GM23248 (cell line): ENCODE results near the gene DLST. TPM values are rescaled to one million over a fixed set of nuclear protein-coding genes. Genes with fewer than 3 reads are reported as not detected.

Experiments used
- DNase-seq: peaks from one replicate; pipeline ENCODE4 v3.0.0-alpha.2; 2015
- H2AFZ ChIP-seq: fragments of 200-600 bp; sonication (generic); 2 replicates; pipeline ENCODE4 v1.6.1; 2016; ENCODE audit warnings: antibody characterized with exemption
- H3F3A ChIP-seq: fragments of 200-600 bp; sonication (generic); 2 replicates; pipeline ENCODE4 v1.6.1; 2016; ENCODE audit warnings: mild to moderate bottlenecking, antibody characterized with exemption, mixed run types; ENCODE audit not compliant: insufficient read depth
- H3K27ac ChIP-seq: fragments of 200-600 bp; sonication (generic); 2 replicates; pipeline ENCODE4 v1.5.1; 2016; ENCODE audit warnings: mild to moderate bottlenecking
- H3K27me3 ChIP-seq: fragments of 200-600 bp; sonication (generic); replicated peaks from 2 replicates; pipeline ENCODE4 v1.6.1; 2016; ENCODE audit warnings: mild to moderate bottlenecking; ENCODE audit not compliant: insufficient read depth
- H3K36me3 ChIP-seq: fragments of 200-600 bp; sonication (generic); 2 replicates; pipeline ENCODE4 v1.6.1; 2016; ENCODE audit warnings: low read depth, mild to moderate bottlenecking
- H3K4me1 ChIP-seq: fragments of 200-600 bp; sonication (generic); 2 replicates; pipeline ENCODE4 v1.6.1; 2016; ENCODE audit warnings: mild to moderate bottlenecking; ENCODE audit not compliant: insufficient read depth
- H3K4me2 ChIP-seq: fragments of 200-600 bp; sonication (generic); one replicate; pipeline ENCODE4 v1.6.1; 2016; ENCODE audit warnings: mild to moderate bottlenecking; ENCODE audit not compliant: unreplicated experiment
- H3K4me3 ChIP-seq: fragments of 200-600 bp; sonication (generic); 2 replicates; pipeline ENCODE4 v1.5.1; 2016; ENCODE audit warnings: mild to moderate bottlenecking
- H3K79me2 ChIP-seq: fragments of 200-600 bp; sonication (generic); 2 replicates; pipeline ENCODE4 v1.6.1; 2016; ENCODE audit warnings: mild to moderate bottlenecking; ENCODE audit not compliant: insufficient read depth
- H3K9ac ChIP-seq: fragments of 200-600 bp; sonication (generic); 2 replicates; pipeline ENCODE4 v1.6.1; 2016; ENCODE audit warnings: mild to moderate bottlenecking
- H3K9me2 ChIP-seq: fragments of 200-600 bp; sonication (generic); 2 replicates; pipeline ENCODE4 v1.6.1; 2016; ENCODE audit warnings: mixed run types, mild to moderate bottlenecking, moderate library complexity; ENCODE audit not compliant: insufficient read depth
- H3K9me3 ChIP-seq: fragments of 200-600 bp; sonication (generic); one replicate; pipeline ENCODE4 v1.6.1; 2017; ENCODE audit warnings: low read depth
- H4K20me1 ChIP-seq: fragments of 200-600 bp; sonication (generic); 2 replicates; pipeline ENCODE4 v1.6.0; 2016; ENCODE audit not compliant: insufficient read depth
- EZH2 ChIP-seq: fragments of 200-600 bp; sonication (generic); IDR thresholded peaks from 2 replicates; pipeline ENCODE4 v1.6.1; 2018; ENCODE audit warnings: antibody characterized with exemption, mild to moderate bottlenecking; ENCODE audit not compliant: insufficient read depth, poor library complexity, severe bottlenecking
- EZH2phosphoT487 ChIP-seq: fragments of 200-600 bp; sonication (generic); IDR thresholded peaks from 2 replicates; pipeline ENCODE4 v1.6.1; 2018; ENCODE audit warnings: antibody characterized with exemption, moderate library complexity, mild to moderate bottlenecking, low read depth; ENCODE audit not compliant: insufficient read depth
- WGBS, 2 experiments: methylation state at CpG; one replicate each; pipeline ENCODE4 v1.1.6; 2015 to 2017; ENCODE audit warnings: low lambda C conversion rate in 2 of 2, low coverage in 1 of 2; ENCODE audit errors: missing lambda C conversion rate in 2 of 2; 5-methylcytosine and 5-hydroxymethylcytosine counted together
- in situ Hi-C: fragments of 300-500 bp; cut with MboI; formaldehyde crosslinking; loops from 2 replicates; pipeline ENCODE4 v1.15.0; 2020
- polyA plus RNA-seq: library from polyadenylated mRNA; unstranded; fragments of >200 nt; fragmentation: Nextera tagmentation; extraction: Ambion mirVana; gene quantifications from 2 replicates; pipeline ENCODE4 v1.2.1, GENCODE V29; 2016
- total RNA-seq: library from RNA; depleted of rRNA; stranded (reverse); fragments of >200 nt; shearing (Covaris generic); gene quantifications from 2 replicates; pipeline ENCODE4 v1.2.3, GENCODE V29; 2014; rRNA removed

Gene DLST
- total RNA-seq: 60.8 and 88.1 TPM in 2 replicates
- polyA plus RNA-seq: 11.8 and 12.4 TPM in 2 replicates

GRCh38 chr14:74881431-74882102 lies at the start of gene DLST:
TSS of gene DLST (plus strand) at chr14:74881916. CDS start at chr14:74881954, 38 bp downstream.
- peak within 1 kb of the TSS; percentile 93 for H3K4me3 ChIP-seq
- peak within 1 kb of the TSS; percentile 98 for H2AFZ ChIP-seq
- H3K9me3 ChIP-seq: no peaks in the 10 kb centered on the region
- peak; percentile 93 for DNase-seq
- peaks cover 42% of the 10 kb centered on the region for H3K79me2 ChIP-seq
- in situ Hi-C loops: no loop called here
- peaks cover 15% of the 10 kb centered on the region; the same call in 1 of the 2 replicates for H4K20me1 ChIP-seq
- H3K9ac ChIP-seq: peak within 1 kb of the TSS; percentile 98
- peak within 1 kb of the TSS; percentile 96 for H3K4me2 ChIP-seq
- WGBS, 2 experiments: 1% methylated on average over 38 to 44 of the region's 53 CpGs
- no peaks in the 10 kb centered on the region for H3K27me3 ChIP-seq
- H3K4me1 ChIP-seq: peaks cover 30% of the 10 kb centered on the region
- H3F3A ChIP-seq: peaks cover 39% of the 10 kb centered on the region
- no peak for TF ChIP-seq EZH2
- TF ChIP-seq EZH2phosphoT487: no peak
- no peaks in the 10 kb centered on the region for H3K36me3 ChIP-seq
- H3K9me2 ChIP-seq: no peaks in the 10 kb centered on the region
- peak within 1 kb of the TSS; percentile 96 for H3K27ac ChIP-seq

DNA sequence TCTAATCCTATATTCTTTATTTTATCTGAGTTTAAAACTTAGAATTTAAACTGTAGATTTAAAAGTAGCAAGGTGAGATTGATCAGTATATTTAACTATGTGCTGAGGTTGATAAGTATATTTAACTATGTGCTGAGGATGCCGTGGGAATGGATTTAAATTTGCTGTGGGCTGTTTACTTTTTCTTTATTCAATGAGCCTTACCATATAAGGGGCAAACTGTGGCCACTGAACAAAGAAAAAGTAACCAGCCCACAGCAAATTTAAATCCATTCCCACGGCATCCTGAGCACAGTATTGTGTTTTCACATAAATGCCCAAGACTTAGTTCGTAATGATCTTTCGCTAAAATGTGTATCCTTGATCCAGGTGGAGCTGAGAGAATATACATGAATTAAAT lies 48.9 kb upstream of the DLST start:
- no peaks in the 10 kb centered on the region for H4K20me1 ChIP-seq
- in situ Hi-C loops: no loop called here
- no peaks in the 10 kb centered on the region for H3K9me3 ChIP-seq
- H3F3A ChIP-seq: peaks cover 27% of the 10 kb centered on the region
- TF ChIP-seq EZH2phosphoT487: no peak
- no peak for TF ChIP-seq EZH2
- H3K27me3 ChIP-seq: no peaks in the 10 kb centered on the region
- WGBS, 2 experiments: 95 to 96% methylated on average over 4 of the region's 4 CpGs
- H3K4me2 ChIP-seq: no peak overlapping the region
- no peaks in the 10 kb centered on the region; the same call in 1 of the 2 replicates for H3K79me2 ChIP-seq
- H3K27ac ChIP-seq: no peak overlapping the region
- H3K36me3 ChIP-seq: peaks cover 34% of the 10 kb centered on the region
- peaks cover 21% of the 10 kb centered on the region for H3K4me1 ChIP-seq
- no peak overlapping the region for H3K9ac ChIP-seq
- no peak overlapping the region for H2AFZ ChIP-seq
- H3K4me3 ChIP-seq: no peak overlapping the region
- no peaks in the 10 kb centered on the region for H3K9me2 ChIP-seq
- DNase-seq: no peak

- Histone ChIP-seq H3K9me3 (no peaks in the 10 kb centered on the region), H3F3A (peaks cover 27% of the 10 kb centered on the region), H2AFZ (no peak overlapping the region), H3K4me1 (peaks cover 18% of the 10 kb centered on the region), H3K36me3 (peaks cover 29% of the 10 kb centered on the region), H3K27me3 (no peaks in the 10 kb centered on the region), H3K27ac (no peak overlapping the region; the same call in 1 of the 2 replicates), H3K9ac (no peak overlapping the region), H3K79me2 (no peaks in the 10 kb centered on the region), H3K9me2 (no peaks in the 10 kb centered on the region), H4K20me1 (no peaks in the 10 kb centered on the region), H3K4me3 (no peak overlapping the region), H3K4me2 (no peak overlapping the region)
- in situ Hi-C loops: no loop called here
- WGBS, 2 experiments: 75 to 78% methylated on average over 5 of the region's 5 CpGs
- DNase-seq: peak; percentile 18
- TF ChIP-seq EZH2: no peak
- no peak for TF ChIP-seq EZH2phosphoT487
These were observed 46.9 kb upstream of the DLST start for GRCh38 chr14:74834692-74835392.

- Histone ChIP-seq H3F3A (peaks cover 27% of the 10 kb centered on the region), H3K36me3 (peaks cover 20% of the 10 kb centered on the region), H3K4me3 (no peak overlapping the region), H3K4me2 (peak overlapping the region; percentile 10), H3K9me3 (no peaks in the 10 kb centered on the region), H3K27ac (no peak overlapping the region), H3K9me2 (no peaks in the 10 kb centered on the region), H3K79me2 (no peaks in the 10 kb centered on the region), H2AFZ (no peak overlapping the region), H3K4me1 (peaks cover 18% of the 10 kb centered on the region), H3K9ac (no peak overlapping the region), H3K27me3 (no peaks in the 10 kb centered on the region), H4K20me1 (no peaks in the 10 kb centered on the region)
- WGBS, 2 experiments: 73 to 74% methylated on average over 7 of the region's 7 CpGs
- DNase-seq: no peak
- TF ChIP-seq EZH2phosphoT487: no peak
- in situ Hi-C loops: no loop called here
These were observed 46.0 kb upstream of the DLST start for GRCh38 chr14:74835645-74836250.
